GM12875 (cell line): ENCODE results near the gene TMEM117.

Experiments
- H3K4me3 ChIP-seq: one replicate; pipeline ENCODE4 v1.5.1; 2011; ENCODE audit warnings: low read depth, low read length, control low read depth
- TF ChIP-seq, protein P1 (sequence below): IDR thresholded peaks from 2 replicates; pipeline ENCODE4 v1.5.1; 2011; ENCODE audit warnings: low read depth, mild to moderate bottlenecking, control low read depth, inconsistent platforms, low read length, moderate library complexity, borderline replicate concordance; ENCODE audit not compliant: insufficient read depth

Gene TMEM117

DNA sequence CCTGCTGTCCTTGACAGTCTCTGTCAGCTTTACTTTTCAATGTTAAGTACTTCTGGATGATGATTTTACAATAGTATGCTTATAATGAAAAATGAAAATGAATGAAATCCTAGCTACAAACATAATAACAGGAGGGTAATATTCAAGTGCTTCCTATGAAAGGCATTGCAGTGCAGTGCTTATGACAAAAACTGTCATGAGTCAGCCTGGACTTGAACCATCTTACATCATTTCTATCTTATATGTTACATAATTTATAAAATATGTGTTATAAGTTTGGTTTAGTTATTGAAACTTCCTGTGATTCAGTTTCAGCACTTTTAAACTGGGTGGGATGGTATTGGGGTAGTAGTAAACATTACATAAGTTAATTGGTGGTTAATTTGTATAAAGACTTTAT, 451.7 kb downstream of the TMEM117 start:
- H3K4me3 ChIP-seq = no peak overlapping the region
- TF ChIP-seq, protein P1, sequence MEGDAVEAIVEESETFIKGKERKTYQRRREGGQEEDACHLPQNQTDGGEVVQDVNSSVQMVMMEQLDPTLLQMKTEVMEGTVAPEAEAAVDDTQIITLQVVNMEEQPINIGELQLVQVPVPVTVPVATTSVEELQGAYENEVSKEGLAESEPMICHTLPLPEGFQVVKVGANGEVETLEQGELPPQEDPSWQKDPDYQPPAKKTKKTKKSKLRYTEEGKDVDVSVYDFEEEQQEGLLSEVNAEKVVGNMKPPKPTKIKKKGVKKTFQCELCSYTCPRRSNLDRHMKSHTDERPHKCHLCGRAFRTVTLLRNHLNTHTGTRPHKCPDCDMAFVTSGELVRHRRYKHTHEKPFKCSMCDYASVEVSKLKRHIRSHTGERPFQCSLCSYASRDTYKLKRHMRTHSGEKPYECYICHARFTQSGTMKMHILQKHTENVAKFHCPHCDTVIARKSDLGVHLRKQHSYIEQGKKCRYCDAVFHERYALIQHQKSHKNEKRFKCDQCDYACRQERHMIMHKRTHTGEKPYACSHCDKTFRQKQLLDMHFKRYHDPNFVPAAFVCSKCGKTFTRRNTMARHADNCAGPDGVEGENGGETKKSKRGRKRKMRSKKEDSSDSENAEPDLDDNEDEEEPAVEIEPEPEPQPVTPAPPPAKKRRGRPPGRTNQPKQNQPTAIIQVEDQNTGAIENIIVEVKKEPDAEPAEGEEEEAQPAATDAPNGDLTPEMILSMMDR = no peak

DNA sequence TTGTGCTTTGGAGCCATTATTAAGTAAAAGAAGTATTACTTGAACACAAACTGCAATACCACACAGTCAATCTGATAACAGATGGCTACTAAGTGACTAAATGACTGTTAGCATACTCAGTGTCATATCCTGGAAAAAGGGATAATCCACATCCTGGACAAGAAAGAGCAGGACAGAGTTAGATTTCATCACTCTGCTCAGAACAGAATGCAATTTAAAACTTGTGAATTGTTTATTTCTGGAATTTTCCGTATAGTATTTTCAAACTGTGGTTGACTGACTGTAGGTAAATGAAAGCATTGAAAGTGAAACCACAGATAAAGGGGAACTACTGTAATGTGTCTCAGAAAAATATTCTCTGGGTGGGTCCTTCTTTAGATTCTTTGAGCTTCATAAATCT, 458.8 kb downstream of the TMEM117 start:
- TF ChIP-seq, protein P1 = no peak
- no peak overlapping the region for H3K4me3 ChIP-seq

DNA sequence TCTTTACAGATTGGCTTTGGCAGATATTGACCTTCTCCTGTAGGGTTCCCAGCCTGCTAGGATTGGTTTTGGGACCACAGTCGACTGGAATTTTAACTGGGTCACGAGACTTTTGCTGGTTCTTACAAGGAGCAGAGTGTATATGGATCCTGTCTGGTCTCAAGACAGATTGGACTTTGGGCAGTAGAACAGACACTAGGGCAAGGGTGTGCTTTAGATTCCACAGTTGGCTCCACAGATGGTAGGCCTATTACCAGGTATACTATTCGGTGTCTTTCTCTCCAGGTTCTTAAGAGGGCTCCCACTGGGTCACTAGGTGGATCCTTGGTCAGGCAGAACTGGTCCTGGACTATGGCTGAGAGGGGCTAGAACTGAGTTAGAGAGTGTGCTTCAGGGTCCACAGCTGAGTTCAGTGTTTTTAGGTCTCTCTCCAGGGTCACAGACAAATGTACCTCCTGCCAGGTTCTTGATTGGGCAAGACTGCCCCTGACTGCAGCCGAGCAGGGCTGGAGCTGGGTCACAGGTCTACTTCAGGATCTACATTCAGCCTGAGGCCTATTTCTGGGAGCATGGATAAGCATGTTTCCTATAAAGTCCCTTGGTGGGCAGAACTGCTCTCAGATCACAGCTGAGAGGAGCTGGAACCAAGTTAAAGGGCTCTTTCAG, 460.2 kb downstream of the TMEM117 start:
- H3K4me3 ChIP-seq = no peak overlapping the region
- TF ChIP-seq, protein P1 = no peak

DNA sequence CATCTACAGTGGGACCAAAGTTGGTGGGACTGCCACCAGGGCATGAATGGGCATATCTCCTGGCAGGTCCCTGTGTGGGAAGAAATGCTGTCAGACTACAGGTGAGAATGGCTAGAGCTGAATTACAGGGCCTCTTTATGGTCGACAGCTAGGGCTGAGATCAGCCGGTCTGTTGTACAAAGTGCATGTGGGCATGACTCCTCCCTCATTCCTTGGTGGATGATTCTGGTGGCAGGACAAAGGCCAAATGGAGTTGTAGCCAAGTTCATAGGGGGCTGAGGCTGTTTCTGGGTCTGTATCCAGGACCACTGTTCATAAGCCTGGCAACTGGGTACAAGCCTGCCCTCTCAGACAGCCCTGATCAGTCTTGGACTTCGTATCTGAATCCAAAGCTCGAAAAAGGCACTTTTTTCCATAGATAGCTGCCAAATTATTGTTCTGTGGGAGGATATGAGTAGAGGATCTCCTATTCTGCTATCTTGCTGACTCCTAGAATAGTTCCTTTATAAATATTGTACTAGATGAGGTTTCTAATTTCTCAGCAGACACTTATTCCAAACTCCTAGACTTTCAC, 460.8 kb downstream of the TMEM117 start:
- no peak overlapping the region for H3K4me3 ChIP-seq
- TF ChIP-seq, protein P1 = no peak

DNA sequence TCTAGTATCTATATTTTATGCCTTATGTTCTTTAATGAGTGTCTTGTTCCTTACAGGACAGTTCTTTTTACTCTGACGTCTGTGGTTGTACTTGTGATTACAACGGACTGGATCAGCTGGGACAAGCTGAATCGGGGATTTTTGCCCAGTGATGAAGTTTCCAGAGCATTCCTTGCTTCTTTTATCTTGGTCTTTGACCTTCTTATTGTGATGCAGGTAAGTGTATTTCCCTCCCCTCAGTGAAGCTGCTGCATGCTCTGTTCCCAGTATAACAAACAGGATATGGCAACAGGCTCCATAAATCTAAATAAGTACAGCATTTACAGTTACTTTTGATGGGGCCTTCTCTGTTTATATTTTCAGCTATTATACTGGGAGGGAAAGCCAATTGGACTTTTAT, 463.6 kb downstream of the TMEM117 start:
- TF ChIP-seq, protein P1 = no peak

DNA sequence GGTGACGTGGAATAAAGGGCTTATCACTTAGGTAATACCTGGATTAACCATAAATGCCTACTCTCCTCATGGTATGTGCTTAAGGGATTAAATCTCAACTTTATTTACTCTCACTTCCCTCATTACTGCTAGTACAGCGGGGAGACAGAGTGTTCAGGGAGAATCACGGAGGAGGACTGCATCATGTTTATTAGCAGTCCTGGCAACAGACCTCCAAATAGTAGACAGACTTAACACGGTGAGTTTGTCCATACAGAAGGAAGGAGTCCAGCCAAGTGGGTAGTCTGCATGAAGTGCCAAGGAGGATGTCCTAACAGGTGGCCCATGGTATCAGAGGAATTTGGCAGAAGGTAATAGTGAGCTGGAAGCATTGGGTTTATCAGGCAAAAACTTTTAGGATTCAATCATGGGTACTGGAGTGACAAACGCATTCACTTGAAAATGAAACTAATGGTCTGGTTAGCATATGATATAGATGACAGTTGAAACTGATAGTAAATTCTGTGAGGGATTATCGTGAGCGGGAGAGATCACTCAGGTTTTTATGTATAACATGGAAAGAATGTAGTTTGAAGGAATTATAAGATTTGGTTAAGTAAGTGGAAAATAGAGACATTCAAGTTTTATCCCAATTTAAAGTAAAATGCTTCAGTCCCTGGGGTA, 471.8 kb downstream of the TMEM117 start:
- no peak overlapping the region for H3K4me3 ChIP-seq
- TF ChIP-seq, protein P1 = no peak

More for the DNA sequence above, 463.6 kb downstream of the TMEM117 start:
- H3K4me3 ChIP-seq = no peak overlapping the region

DNA sequence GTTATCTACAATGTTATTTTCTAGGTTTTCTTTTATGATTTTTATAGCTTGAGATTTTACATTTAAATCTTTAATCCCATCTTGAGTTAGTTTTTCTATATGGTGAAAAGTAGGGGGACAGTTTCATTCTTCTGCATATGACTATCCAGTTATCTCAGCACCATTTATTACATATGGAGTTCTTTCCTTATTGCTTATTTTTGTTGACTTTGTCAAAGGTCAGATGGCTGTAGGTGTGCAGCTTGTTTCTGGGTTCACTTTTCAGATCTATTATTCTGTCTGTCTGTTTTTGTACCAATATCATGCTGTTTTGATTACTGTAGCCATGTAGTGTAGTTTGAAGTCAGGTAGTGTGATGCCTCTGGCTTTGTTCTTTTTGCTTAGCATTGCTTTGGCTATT, 477.3 kb downstream of the TMEM117 start:
- no peak overlapping the region for H3K4me3 ChIP-seq
- TF ChIP-seq, protein P1 = no peak
